HG02571 (cell line): ENCODE results near the gene FAM228B.

Experiments used
- ATAC-seq: cut with Tn5 transposase; IDR thresholded peaks from one replicate; pipeline ENCODE4 v1.9.1; 2021; ENCODE audit warnings: mild to moderate bottlenecking, moderate library complexity; ENCODE audit not compliant: unreplicated experiment

The FAM228B gene

DNA sequence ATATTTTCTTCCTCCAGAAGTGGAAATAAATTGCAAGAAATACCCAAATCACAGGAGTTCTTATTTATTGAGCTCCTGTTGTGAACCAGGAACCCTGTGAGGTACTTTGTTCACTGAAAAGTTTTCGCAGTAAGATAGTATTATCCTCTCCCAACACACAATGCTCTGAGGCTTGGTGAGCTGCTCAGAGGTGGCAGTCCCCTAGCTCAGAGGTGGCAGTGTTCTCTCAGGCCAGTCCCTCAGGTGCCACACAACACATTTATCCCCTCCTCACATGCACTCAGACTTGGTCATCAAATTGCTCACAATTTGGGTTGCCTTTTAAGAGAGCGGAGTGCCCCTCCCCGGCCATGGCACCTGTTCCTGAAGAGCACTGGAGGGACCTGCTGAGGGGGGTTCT lies 77.5 kb downstream of the FAM228B start:
- ATAC-seq: no peak

DNA sequence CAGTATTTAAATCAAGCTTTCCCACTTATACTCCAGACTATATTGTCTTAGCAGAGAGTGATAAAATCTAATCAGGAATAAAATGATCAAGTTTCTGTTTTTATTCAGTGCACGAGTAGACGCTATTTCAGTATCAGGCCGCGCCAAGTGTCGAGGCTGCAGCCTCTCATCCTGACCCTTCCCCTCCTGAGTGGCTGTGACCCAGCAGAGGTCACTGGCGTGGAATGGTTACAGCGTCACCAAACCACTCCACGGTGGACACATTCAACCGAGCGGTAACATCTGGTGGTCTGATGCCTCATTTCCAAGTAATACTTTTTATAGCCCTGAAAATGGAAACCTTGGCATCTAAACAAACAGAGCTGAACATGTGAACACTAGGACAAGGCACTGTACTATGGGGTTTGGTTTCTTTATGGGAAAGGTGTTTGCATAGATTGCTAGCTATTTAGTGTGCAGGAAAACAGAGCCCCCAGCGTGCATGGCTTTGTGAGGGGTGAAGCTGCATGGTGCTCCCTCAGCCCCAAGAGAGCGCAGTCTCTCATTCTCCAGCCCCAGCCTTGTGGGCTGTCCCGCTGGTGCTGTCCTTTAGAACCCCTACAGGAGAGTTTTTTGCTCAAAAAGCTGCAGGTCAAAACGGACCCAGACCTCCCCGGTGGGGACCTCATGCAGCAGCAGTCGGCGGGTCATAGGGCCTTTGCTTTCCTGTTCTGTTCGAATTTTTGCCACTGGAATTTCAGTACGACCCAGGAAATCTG lies 79.9 kb downstream of the FAM228B start:
- no peak for ATAC-seq

DNA sequence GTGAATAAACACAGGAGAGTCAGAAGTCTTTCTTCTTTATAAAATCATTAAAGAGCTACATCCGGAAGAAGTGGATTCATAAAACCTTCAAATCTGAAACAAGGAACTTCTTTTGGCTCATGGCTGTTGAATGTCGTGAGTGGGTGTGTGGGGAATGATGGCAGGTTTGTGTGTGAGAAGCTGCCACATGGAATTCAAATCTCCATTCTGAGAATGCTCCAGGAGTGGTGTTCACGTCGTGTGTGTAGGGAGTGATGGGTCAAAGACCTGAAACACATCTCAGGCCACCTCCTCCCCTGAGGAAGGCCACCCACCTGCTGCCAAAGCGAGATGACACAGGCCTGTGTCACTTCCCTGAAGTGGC lies 80.5 kb downstream of the FAM228B start:
- no peak for ATAC-seq

DNA sequence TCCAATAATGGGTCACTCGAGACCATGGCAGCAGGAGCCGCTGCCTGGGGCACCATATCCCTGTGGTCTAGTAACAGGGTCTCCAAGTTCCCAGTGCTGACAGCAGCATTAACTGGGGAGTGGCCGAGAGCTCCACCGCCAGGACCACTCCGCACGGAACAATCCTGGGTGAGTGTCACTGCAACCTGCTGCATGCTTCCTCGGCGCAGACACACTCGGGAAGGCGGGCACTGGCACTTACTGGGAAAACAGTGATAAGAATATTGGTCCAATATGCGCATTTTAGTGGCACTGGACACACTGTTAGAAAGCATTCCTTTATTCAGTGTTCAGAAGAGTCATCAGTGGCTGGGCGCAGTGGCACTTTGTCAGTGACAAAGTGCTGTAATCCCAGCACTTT lies 81.2 kb downstream of the FAM228B start:
- ATAC-seq: no peak

DNA sequence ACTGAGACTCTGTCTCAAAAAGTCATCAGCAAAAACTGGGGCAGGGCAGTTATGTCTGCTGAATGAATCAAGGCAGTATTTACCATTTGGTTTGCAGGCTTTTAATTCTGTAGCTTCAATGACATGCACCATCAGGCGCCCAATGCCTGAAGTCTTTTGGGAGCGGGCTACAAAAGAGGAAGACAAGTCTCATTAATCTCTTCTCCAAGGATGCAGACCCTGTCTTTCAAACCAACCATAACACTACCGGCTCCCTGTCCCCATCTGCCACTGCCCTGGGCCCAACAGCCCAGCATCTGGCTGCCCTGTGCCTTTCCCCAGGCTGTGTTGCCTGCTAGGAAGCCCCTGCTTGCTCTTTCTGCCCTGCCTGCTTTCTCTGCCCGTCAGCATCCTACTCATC lies 81.9 kb downstream of the FAM228B start:
- ATAC-seq: no peak

DNA sequence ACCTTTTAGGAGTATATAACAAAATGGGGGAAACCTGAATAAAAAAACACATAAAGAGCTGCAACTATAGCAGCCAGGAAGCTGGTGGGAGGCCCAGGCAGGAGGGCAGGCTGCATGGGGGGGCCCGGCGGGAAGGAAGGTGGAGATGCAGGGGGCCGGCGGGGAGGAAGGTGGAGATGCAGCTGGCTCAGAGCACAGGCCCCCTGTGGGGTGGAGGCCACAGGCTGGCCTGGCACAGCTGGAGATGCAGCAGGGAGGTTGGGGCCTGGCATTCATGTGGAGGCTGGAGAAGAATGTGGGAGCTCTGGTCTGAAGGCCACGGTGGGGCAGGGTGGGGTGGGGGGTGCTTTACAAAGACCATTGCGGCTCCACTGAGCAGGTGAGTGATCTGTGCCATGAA lies 83.0 kb downstream of the FAM228B start:
- ATAC-seq: no peak

DNA sequence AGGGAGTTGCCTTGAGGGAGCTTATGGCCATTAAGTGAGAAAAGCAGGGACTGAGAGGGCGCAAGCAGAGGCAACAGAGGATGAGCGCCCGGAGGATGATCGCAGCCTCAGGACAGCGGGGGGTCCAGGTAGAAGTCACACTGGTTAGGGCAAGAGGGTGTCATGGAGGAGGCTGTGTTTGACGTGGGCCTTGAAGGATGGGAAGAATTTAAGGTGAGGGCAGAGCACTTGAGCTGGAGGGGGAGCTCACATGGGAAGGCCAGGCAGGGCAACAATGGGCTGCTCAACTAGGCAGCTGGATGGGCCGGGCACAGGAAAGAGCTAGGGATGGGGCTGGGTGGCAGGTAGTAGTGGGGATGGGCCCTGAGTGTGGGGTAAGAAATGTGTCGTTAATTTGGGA lies 83.4 kb downstream of the FAM228B start:
- ATAC-seq: no peak

DNA sequence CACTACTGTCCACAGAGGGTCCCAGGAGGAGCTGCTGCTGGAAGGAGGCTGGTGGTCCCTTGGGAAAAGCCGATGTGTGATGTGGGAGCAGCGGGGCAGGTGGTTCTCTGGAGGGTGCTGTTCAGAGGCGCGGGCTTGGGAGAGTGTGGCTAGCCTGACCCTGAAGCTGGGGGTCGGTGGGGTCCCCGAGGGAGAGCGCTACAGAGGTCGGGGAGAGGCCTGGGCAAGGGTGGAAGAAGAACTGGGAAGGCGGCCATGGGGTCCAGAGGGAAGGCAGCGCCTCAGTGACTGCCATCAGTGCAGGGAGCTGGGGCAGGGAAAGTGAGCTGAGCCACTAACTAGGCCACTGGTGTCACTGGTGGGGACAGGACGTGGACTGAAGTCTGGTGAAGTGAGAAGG lies 84.1 kb downstream of the FAM228B start:
- no peak for ATAC-seq

DNA sequence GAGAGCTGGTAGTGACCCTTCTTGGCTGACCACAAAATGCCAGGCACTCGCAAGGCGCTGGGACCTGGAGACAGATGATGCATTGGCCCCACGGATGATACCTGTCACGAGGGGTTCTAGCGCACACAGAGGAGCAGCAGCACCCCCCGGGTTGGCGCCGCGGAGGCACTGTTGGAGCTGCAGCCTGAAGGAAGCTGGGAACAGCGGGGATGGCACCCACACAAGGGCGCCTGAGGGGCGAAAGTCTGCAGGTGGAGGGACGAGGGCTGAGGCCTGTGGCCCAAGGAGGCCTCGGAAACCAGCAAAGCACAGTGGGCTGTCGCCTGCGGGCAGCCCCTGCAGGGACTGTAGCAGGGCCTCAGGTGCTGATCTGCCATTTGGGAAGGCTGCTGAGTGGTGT lies 85.2 kb downstream of the FAM228B start:
- no peak for ATAC-seq

DNA sequence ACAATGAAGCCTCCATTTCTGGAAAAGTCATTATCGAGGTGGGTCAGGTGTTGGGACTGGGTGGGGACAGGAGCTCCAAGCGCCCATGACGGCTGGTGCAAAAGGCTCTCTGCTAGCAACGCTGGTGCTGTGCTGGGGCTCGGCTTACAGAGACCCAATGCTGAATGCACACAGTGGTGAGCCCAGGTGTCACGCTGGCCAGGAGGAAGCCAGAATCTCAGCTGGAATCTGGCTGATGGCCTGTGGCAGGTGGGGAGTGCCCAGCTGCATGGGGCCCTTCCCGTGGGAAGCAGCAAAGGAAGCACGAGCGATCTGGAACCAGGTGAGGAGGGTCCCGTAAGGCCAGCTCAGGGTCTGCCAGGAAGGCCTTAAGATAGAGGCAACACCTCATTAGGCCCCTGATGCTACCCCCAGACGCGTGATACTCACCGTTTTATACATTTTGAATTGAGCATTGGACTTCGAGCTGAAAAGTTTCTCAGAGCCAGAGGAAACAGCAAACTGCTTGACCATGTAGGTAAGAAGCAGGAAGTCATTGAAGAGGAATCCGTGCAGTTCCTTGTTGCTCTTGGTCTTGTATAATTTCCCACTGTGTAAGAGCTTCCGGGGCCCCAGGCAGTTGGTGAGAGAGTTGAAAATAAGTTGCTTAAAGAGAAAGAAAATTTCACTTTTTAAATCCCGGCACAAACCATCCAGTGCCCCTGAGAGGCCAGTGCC lies 86.3 kb downstream of the FAM228B start:
- no peak for ATAC-seq

DNA sequence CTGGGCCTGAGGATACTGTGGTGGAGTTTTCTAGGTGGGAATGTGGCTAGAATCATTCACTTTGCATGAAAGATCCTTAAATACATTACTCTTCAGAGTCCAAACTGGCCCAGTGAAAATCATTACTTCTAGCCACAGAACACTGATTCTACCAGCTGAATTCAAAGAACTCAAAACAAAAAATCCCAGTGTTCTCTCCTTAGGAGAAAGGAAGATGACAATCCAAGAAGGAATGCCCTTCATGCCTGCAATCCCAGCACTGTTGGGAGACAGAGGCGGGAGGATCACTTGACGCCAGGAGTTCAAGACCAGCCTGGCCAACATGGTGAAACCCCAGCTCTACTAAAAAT lies 86.8 kb downstream of the FAM228B start:
- ATAC-seq: no peak

DNA sequence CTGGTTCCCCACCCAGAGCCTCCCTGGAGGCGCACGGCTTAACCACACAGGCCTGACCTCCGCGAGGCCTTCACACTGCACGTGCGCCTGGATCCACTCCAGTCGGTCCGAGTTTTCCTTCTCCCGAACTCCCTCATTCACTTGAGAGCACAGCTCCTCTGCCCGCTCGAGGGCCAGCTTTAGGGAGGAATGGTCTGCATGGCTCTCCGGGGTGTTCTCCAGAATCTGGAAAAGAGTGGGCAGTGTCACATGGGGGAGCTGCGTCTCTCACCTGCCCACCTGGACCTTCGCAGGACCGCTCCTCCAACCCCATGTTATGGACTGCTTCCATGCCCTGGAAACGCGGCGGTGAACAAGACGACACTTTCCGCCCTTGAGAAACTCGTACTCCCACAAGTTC lies 87.5 kb downstream of the FAM228B start:
- no peak for ATAC-seq

DNA sequence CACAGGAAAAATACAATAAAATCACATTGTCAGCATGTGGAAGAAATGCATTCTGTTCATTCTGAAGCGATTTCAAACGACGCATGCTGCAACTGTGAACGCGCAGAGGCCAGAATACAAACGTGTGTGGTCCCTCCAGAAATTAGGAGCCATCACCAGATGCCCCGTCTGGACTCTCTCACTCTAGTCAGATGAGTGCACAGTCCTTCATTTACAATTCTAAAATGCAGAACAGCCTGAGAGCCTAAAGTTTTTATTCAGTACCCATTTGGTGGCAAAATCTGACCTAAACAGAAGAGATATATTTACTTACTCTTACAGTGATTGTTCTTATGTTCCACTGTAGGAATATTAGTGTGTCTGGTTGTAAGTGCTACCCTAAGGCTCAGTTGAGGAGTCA lies 88.1 kb downstream of the FAM228B start:
- ATAC-seq: no peak

DNA sequence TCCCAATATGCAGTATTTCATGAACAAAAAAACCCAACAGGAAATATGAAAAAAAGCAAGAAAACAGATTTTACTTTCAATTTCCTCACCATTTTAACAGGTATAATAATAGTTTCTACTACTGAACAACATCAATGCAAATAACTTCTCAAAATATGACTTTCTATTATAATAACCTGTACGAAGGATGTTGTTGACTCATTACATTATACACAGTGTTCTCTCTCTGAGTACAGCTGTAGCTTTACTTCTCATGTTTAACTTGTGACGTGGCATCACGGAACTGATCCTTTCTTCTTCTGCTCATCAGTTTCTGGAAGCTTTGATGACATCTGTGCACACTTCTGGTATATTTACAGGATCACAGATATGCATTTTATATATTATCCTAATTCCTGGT lies 91.6 kb downstream of the FAM228B start:
- ATAC-seq: peak; percentile 87
